ENCODE measurements around the gene AKR1A1. TPM values are rescaled to one million over a fixed set of nuclear protein-coding genes. Genes with fewer than 3 reads are reported as not detected.
A peak's percentile ranks its signal among the peaks of the same experiment; 100 is the strongest.
"Not testable (repeated sequence)": the region's sequence is repeated elsewhere in the genome, so short reads cannot be mapped to it uniquely, and the experiment has no call there.

The AKR1A1 gene
- total RNA-seq, 2 experiments from 2014 or later: 140 to 181 TPM

DNA sequence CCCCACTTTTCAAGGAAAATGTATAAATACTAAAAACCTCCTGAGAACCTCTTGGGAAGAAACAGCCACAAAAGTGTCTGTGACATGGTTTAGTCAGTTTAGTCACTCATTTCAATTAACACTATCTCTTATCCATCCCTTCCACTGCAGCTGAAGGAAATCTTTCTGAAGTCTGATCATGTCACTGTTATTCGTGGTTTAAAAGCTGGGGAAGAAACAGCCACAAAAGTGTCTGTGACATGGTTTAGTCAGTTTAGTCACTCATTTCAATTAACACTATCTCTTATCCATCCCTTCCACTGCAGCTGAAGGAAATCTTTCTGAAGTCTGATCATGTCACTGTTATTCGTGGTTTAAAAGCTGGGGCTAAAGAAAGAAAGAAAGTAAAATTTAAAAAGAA, 27.1 kb upstream of the AKR1A1 start:
- ATAC-seq: peak; percentile 11
- H3K27ac Mint-ChIP-seq: peak overlapping the region; percentile 58
- peaks cover 42% of the 10 kb centered on the region for H3K4me1 Mint-ChIP-seq
- H3K9me3 Mint-ChIP-seq (ENCODE audit: low read depth); DNase-seq; POLR2A ChIA-PET; H3K27me3 Mint-ChIP-seq: not testable (repeated sequence)
- peak overlapping the region; percentile 23 for H3K4me3 Mint-ChIP-seq
- H3K36me3 Mint-ChIP-seq (ENCODE audit: low read depth): peaks cover 15% of the 10 kb centered on the region
- intact Hi-C loops (cut with DNase I, micrococcal nuclease): loop anchor here (2.0 to 5.0 kb wide), 4 partner anchors 13 to 746 kb away; partner anchors contain the start of genes GPBP1L1 (in 1 of the 2), RPS8 (in 1 of the 2) and TMEM69 (in 1 of the 2)
- CTCF ChIA-PET: interaction anchor here (0.8 to 1.7 kb wide), 3 partner anchors 20 to 46 kb away, joined by 4 to 8 read pairs (median 5); no protein-coding TSS in a partner anchor

DNA sequence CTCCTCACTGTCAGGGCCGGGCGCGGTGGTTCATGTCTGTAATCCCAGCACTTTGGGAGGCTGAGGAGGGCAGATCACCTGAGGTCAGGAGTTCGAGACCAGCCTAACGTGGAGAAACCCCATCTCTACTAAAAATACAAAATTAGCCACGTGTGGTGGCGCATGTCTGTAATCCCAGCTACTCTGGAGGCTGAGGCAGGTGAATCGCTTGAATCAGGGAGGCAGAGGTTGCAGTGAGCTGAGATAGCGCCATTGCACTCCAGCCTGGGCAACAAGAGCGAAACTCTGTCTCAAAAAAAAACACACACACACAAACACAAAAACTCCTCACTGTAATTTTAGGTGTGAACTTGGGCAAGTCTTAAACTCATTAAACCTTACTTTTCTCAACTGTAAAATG, 26.7 kb upstream of the AKR1A1 start:
- H3K27me3 Mint-ChIP-seq; H3K36me3 Mint-ChIP-seq (ENCODE audit: low read depth); H3K27ac Mint-ChIP-seq; H3K9me3 Mint-ChIP-seq (ENCODE audit: low read depth); H3K4me3 Mint-ChIP-seq; DNase-seq; ATAC-seq: not testable (repeated sequence)
- POLR2A ChIA-PET: interaction anchor here (0.6 kb wide), 1 partner anchor 33 kb away, joined by 3 read pairs; the partner anchor contains the start of gene TESK2
- intact Hi-C loops (cut with DNase I, micrococcal nuclease): loop anchor here (2.0 to 5.0 kb wide), 4 partner anchors 13 to 747 kb away; partner anchors contain the start of genes GPBP1L1 (in 1 of the 2), RPS8 (in 1 of the 2) and TMEM69 (in 1 of the 2)
- CTCF ChIA-PET: interaction anchor here (0.8 to 1.7 kb wide), 3 partner anchors 19 to 45 kb away, joined by 4 to 8 read pairs (median 5); no protein-coding TSS in a partner anchor
- H3K4me1 Mint-ChIP-seq: peaks cover 37% of the 10 kb centered on the region

DNA sequence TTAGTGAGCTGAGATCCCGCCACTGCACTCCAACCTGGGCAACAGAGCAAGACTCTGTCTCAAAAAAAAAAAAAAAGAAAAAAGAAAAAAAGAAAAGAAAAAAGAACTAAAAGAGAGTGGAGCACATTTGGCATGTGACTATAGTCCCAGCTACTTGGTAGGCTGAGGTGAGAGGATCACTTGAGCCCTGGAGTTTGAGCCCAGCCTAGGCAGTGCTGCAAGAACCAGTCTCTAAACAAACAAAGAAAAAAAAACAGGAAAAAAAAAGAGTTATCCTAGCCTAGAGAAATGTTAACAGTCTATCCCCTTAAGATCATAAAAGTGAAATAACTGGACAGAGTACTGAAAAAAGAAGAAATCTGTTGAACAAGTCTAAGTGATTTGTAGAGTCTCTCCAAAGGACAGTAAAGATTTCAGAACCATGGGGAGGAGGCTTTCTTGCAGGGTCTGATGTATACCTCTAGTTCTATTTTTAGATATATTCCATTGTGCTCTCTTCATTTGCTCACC, 24.4 kb upstream of the AKR1A1 start:
- DNase-seq (no peak), ATAC-seq (no peak)
- CTCF ChIA-PET: interaction anchor here (1.0 kb wide), 1 partner anchor 41 kb away, joined by 4 read pairs; no protein-coding TSS in a partner anchor
- no peak overlapping the region for H3K27ac Mint-ChIP-seq
- no peak overlapping the region for H3K4me3 Mint-ChIP-seq
- H3K4me1 Mint-ChIP-seq: peaks cover 24% of the 10 kb centered on the region
- POLR2A ChIA-PET: no interaction called here
- H3K27me3 Mint-ChIP-seq: peaks cover 4% of the 10 kb centered on the region
- intact Hi-C loops (cut with DNase I, micrococcal nuclease): loop anchor here in 1 of 2 experiments (2.0 kb wide), 1 partner anchor 223 kb away; no protein-coding TSS in a partner anchor
- H3K9me3 Mint-ChIP-seq (ENCODE audit: low read depth): no peaks in the 10 kb centered on the region
- peaks cover under 1% of the 10 kb centered on the region for H3K36me3 Mint-ChIP-seq (ENCODE audit: low read depth)

DNA sequence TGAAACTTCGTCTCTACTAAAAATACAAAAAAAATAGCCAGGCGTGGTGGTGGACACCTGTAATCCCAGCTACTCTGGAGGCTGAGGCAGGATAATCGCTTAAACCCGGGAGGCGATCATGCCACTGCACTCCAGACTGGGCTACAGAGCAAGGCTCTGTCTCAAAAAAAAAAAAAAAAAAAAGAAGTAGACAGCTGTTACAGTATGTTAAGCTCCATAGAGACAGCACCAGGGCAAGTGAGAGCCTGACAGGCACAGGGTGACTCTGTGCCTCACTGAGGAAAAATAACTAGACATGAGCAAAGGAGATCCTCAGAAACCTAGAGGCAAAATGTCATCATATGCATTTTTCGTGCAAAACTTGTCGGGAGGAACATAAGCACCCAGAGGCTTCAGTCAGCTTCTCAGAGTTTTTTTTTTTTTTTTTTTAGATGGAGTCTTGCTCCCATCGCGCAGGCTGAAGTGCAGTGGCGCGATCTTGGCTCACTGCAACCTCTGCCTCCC, 19.9 kb upstream of the AKR1A1 start:
- intact Hi-C loops (cut with DNase I, micrococcal nuclease): no loop called here
- Mint-ChIP-seq H3K27me3 (peaks cover 2% of the 10 kb centered on the region), H3K4me1 (peaks cover 2% of the 10 kb centered on the region), H3K27ac (no peak overlapping the region), H3K9me3 (ENCODE audit: low read depth) (no peaks in the 10 kb centered on the region), H3K36me3 (ENCODE audit: low read depth) (no peaks in the 10 kb centered on the region), H3K4me3 (no peak overlapping the region)
- POLR2A ChIA-PET: no interaction called here
- DNase-seq: no peak
- ATAC-seq: no peak
- CTCF ChIA-PET: interaction anchor here (1.3 kb wide), 1 partner anchor 18 kb away, joined by 4 read pairs; no protein-coding TSS in a partner anchor

DNA sequence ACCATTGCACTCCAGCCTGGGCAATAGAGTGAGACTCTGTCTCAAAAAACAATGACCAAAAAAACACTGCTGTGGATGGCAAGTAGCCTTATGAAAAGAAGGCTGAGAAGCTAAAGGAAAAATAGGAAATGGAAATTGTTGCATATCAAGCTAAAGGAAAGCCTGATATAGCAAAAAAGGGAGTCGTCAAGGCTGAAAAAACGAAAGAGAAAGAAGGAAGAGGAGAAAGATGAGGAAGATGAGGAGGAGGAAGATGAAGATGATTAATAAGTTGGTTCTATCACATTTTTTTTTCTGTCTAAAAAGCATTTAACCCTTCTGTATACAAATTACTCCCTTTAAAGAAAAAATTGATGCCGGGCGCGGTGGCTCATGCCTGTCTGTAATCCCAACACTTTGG, 18.8 kb upstream of the AKR1A1 start:
- ChIA-PET CTCF (interaction anchor here (0.6 kb wide), 1 partner anchor 31 kb away, joined by 4 read pairs; the partner anchor contains the start of gene MMACHC), POLR2A (interaction anchor here (0.5 kb wide), 1 partner anchor 13 kb away, joined by 3 read pairs; no protein-coding TSS in a partner anchor)
- ATAC-seq (no peak), DNase-seq (no peak)
- H3K36me3 Mint-ChIP-seq (ENCODE audit: low read depth): no peaks in the 10 kb centered on the region
- intact Hi-C loops (cut with DNase I, micrococcal nuclease): no loop called here
- no peaks in the 10 kb centered on the region for H3K9me3 Mint-ChIP-seq (ENCODE audit: low read depth)
- H3K4me1 Mint-ChIP-seq: peaks cover 12% of the 10 kb centered on the region
- H3K27me3 Mint-ChIP-seq: no peaks in the 10 kb centered on the region
- no peak overlapping the region for H3K4me3 Mint-ChIP-seq
- H3K27ac Mint-ChIP-seq: no peak overlapping the region

DNA sequence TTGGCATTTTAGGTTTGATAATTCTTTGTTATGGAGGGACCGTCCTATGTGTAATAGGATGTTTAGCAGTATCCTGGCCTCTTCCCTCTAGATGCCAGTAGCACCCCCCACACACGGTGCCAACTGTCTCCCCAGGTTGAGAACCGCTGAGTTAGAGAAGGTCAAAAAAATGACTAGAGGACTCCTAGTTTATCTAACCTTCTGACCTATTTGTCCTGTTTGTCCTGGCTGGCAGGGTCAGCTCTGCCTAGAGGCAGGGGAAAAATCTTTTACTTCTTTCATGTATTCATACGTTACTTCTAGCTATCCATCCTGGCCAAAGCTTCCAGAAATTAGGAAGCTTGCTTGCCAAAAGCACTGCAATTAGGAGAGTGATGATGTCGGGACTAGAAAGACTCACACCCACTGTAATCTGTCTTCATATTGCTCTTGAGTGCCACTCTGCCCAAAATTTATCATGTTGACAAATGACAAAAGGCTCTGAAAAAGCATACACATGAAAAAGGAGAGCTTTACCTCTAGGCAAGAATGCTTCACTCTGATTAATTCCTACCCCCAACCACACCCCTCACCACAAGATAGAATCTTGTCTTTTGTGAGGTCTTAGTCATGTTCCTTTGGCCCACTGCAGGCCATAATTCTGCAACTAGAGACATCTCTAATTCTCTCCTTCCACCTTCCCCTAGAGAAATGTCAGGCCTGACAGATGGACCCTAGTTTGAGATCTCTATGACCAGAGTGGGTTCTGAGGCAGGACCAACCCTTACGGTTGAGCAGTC, 14.4 kb upstream of the AKR1A1 start:
- DNase-seq (no peak), ATAC-seq (peak; percentile 93)
- Mint-ChIP-seq H3K27ac (no peak overlapping the region), H3K36me3 (ENCODE audit: low read depth) (no peaks in the 10 kb centered on the region), H3K4me3 (no peak overlapping the region), H3K27me3 (no peaks in the 10 kb centered on the region), H3K4me1 (peaks cover 15% of the 10 kb centered on the region), H3K9me3 (ENCODE audit: low read depth) (no peaks in the 10 kb centered on the region)
- ChIA-PET CTCF (interaction anchor here (0.7 to 1.2 kb wide), 6 partner anchors 12 to 727 kb away, joined by 3 to 5 read pairs (median 3); partner anchors contain the start of gene PRDX1), POLR2A (interaction anchor here (1.6 kb wide), 1 partner anchor 15 kb away, joined by 11 read pairs; the partner anchor contains the start of gene PRDX1)
- intact Hi-C loops (cut with DNase I, micrococcal nuclease): loop anchor here in 1 of 2 experiments (2.0 kb wide), 1 partner anchor 13 kb away; no protein-coding TSS in a partner anchor

DNA sequence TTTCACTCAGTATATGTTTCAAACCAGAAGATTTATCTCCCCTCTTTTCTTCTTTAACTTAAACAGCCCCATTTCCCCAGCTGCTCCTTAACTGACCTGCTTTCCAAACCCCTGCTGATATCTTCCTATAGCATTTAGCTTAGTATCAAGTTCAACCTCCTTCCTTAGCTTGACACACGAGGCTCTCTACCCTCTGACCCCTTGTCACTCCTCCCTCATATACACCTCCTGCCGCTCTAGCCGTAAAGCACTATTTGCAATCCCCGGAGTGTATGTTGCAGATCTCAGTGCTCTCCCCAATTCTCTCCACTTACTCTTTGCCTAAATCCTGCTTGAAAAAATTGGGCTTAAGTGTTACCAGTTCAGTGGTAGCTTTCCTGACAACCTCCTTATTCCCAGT, 13.7 kb upstream of the AKR1A1 start:
- no peaks in the 10 kb centered on the region for H3K27me3 Mint-ChIP-seq
- H3K27ac Mint-ChIP-seq: no peak overlapping the region
- DNase-seq (no peak), ATAC-seq (no peak)
- POLR2A ChIA-PET: interaction anchor here (1.6 kb wide), 1 partner anchor 15 kb away, joined by 11 read pairs; the partner anchor contains the start of gene PRDX1
- H3K36me3 Mint-ChIP-seq (ENCODE audit: low read depth): no peaks in the 10 kb centered on the region
- no peak overlapping the region for H3K4me3 Mint-ChIP-seq
- H3K9me3 Mint-ChIP-seq (ENCODE audit: low read depth): no peaks in the 10 kb centered on the region
- intact Hi-C loops (cut with DNase I, micrococcal nuclease): loop anchor here in 1 of 2 experiments (2.0 kb wide), 1 partner anchor 14 kb away; no protein-coding TSS in a partner anchor
- CTCF ChIA-PET: interaction anchor here (0.5 to 1.2 kb wide), 4 partner anchors 12 to 116 kb away, joined by 3 to 4 read pairs (median 3); no protein-coding TSS in a partner anchor
- peaks cover 13% of the 10 kb centered on the region for H3K4me1 Mint-ChIP-seq

DNA sequence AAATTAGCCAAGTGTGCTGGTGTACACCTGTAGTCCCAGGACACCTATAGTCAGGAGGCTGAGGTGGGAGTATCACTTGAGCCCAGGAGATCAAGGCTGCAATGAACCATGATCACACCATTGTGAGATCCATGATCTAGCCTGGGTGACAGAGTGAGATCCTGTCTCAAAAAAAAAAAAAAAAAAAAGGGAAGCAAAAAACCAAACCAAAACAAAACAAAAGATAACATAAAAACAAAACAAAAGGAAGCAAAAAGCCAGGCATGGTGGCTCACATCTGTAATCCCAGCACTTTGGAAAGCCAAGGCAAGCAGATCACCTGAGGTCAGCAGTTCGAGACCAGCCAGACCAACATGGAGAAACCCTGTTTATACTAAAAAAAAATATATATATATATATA, 9.4 kb upstream of the AKR1A1 start:
- no peaks in the 10 kb centered on the region for H3K36me3 Mint-ChIP-seq (ENCODE audit: low read depth)
- intact Hi-C loops (cut with DNase I, micrococcal nuclease): no loop called here
- H3K9me3 Mint-ChIP-seq (ENCODE audit: low read depth): no peaks in the 10 kb centered on the region
- no peak overlapping the region for H3K4me3 Mint-ChIP-seq
- ChIA-PET CTCF (no interaction called here), POLR2A (no interaction called here)
- ATAC-seq (no peak), DNase-seq (no peak)
- no peak overlapping the region for H3K27ac Mint-ChIP-seq
- H3K27me3 Mint-ChIP-seq: no peaks in the 10 kb centered on the region
- peaks cover 40% of the 10 kb centered on the region for H3K4me1 Mint-ChIP-seq

DNA sequence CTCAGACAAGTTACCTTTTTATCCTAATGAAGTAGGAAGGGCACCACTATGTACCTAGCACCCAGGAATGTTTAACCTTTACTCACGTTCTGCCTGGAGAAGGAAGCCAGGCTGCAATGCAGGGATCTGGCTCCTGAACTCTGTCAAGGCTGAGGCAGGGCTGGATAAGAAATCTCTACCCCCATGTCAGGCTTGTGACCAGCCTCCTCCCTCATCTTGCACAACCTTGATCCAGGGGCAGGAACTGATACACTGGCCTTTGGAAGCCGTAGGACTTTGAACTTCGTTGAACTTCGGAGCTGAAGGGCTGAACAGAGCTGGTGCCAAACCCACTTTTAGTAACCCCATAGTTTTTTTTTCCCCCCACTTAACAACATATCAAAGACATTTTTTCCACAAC, 8.0 kb upstream of the AKR1A1 start:
- no peaks in the 10 kb centered on the region for H3K27me3 Mint-ChIP-seq
- intact Hi-C loops (cut with DNase I, micrococcal nuclease): no loop called here
- ChIA-PET POLR2A (interaction anchor here (1.8 kb wide), 1 partner anchor 21 kb away, joined by 6 read pairs; the partner anchor contains the start of gene PRDX1), CTCF (interaction anchor here (0.9 to 1.4 kb wide), 2 partner anchors 19 to 29 kb away, joined by 3 to 5 read pairs; no protein-coding TSS in a partner anchor)
- no peak for ATAC-seq
- no peak overlapping the region for H3K4me3 Mint-ChIP-seq
- H3K4me1 Mint-ChIP-seq: peaks cover 31% of the 10 kb centered on the region
- H3K27ac Mint-ChIP-seq: no peak overlapping the region
- DNase-seq: no peak
- no peaks in the 10 kb centered on the region for H3K36me3 Mint-ChIP-seq (ENCODE audit: low read depth)
- H3K9me3 Mint-ChIP-seq (ENCODE audit: low read depth): no peaks in the 10 kb centered on the region

DNA sequence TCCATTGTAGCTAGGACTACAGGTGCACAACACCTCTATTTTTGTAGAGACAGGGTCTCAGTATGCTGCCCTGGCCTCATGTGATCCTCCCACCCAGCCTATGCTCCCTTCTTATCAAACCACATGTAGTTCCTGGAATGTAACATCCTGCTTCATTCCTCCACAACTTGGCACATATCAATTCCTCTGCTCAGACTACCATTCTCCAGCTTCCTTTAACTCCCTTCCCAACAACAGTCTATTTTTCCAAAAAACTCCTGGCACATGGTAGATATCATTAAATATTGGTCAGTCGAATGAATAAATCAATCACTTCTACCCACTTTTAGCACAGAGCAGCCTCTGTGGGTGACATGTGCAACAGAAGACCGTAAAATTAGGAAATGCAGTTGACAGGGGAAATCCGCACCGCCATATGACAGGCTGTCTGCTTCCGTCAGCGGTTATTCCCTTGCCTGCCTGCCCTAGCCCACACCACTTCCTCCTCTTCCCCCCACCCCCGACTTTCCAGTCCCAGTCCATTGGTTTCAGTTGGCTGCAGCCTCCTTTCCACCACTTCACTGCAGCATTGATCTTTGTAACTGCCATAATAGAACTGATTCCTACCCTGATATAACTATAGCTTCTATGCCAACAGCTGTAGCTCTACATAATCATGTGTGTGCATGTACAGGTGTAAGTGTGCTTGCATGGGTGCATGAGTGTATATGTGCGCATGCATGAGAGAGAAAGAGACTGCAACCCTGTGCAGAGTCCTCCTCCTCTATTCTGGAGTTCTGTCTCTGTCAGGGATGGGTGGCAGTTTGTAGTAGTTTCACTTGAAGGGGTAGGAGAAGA, 6.8 kb upstream of the AKR1A1 start:
- H3K27ac Mint-ChIP-seq: peak overlapping the region; percentile 72
- peak overlapping the region; percentile 30 for H3K4me3 Mint-ChIP-seq
- DNase-seq: peak; percentile 81
- no peaks in the 10 kb centered on the region for H3K36me3 Mint-ChIP-seq (ENCODE audit: low read depth)
- CTCF ChIA-PET: interaction anchor here (0.9 to 3.0 kb wide), 7 partner anchors 11 to 357 kb away, joined by 3 to 13 read pairs (median 5); no protein-coding TSS in a partner anchor
- no peaks in the 10 kb centered on the region for H3K27me3 Mint-ChIP-seq
- H3K9me3 Mint-ChIP-seq (ENCODE audit: low read depth): no peaks in the 10 kb centered on the region
- H3K4me1 Mint-ChIP-seq: peaks cover 31% of the 10 kb centered on the region
- POLR2A ChIA-PET: interaction anchor here (0.6 to 1.8 kb wide), 3 partner anchors 8 to 724 kb away, joined by 3 to 6 read pairs (median 5); partner anchors contain the start of gene PRDX1
- ATAC-seq: peak; percentile 92
- intact Hi-C loops (cut with DNase I, micrococcal nuclease): loop anchor here (1.0 to 2.0 kb wide), 2 partner anchors 21 to 22 kb away; partner anchors contain the start of gene PRDX1 (in 1 of the 2)

Measured in activated CD4-positive, alpha-beta T cell treated with anti-CD3 and anti-CD28 coated beads for 36 hours (primary cell).